ENCODE results near the gene SMIM13.
"Not testable (repeated sequence)": the region's sequence is repeated elsewhere in the genome, so short reads cannot be mapped to it uniquely, and the experiment has no call there.

The SMIM13 gene

GRCh38 chr6:11083956-11084355 is 9.7 kb upstream of the SMIM13 start:
- DNase-seq (ENCODE audit: low read depth), result no peak

- DNase-seq (ENCODE audit: low read depth), result no peak
Measured at GRCh38 chr6:11085758-11086435, 7.7 kb upstream of the SMIM13 start.

GRCh38 chr6:11087141-11087812 is 6.4 kb upstream of the SMIM13 start:
- DNase-seq (ENCODE audit: low read depth), result not testable (repeated sequence)

- DNase-seq (ENCODE audit: low read depth), result no peak
Measured at GRCh38 chr6:11089695-11090094, 3.9 kb upstream of the SMIM13 start.

- DNase-seq (ENCODE audit: low read depth), result not testable (repeated sequence)
Measured at GRCh38 chr6:11091141-11091540, 2.5 kb upstream of the SMIM13 start.

- DNase-seq (ENCODE audit: low read depth), result no peak
Measured at GRCh38 chr6:11092668-11093375, 812 bp upstream of the SMIM13 start.

GRCh38 chr6:11093376-11093625 is 333 bp upstream of the SMIM13 start:
- DNase-seq (ENCODE audit: low read depth), result no peak

GRCh38 chr6:11094411-11094851 is 797 bp downstream of the SMIM13 start:
- peak; percentile 41 for DNase-seq (ENCODE audit: low read depth)

- DNase-seq (ENCODE audit: low read depth), result no peak
Measured at GRCh38 chr6:11094941-11095340, 1.3 kb downstream of the SMIM13 start.

- no peak for DNase-seq (ENCODE audit: low read depth)
Measured at GRCh38 chr6:11096109-11096508, 2.5 kb downstream of the SMIM13 start.

GRCh38 chr6:11097476-11097875 is 3.8 kb downstream of the SMIM13 start:
- DNase-seq (ENCODE audit: low read depth), result no peak

- DNase-seq (ENCODE audit: low read depth), result no peak
Measured at GRCh38 chr6:11098004-11098403, 4.4 kb downstream of the SMIM13 start.

- no peak for DNase-seq (ENCODE audit: low read depth)
Measured at GRCh38 chr6:11101417-11101816, 7.8 kb downstream of the SMIM13 start.

GRCh38 chr6:11103065-11103464 is 9.4 kb downstream of the SMIM13 start:
- no peak for DNase-seq (ENCODE audit: low read depth)

- no peak for DNase-seq (ENCODE audit: low read depth)
Measured at GRCh38 chr6:11108726-11109125, 15.1 kb downstream of the SMIM13 start.

- DNase-seq (ENCODE audit: low read depth), result no peak
Measured at GRCh38 chr6:11110921-11111768, 17.5 kb downstream of the SMIM13 start, which contains the start of gene ERVFRD-1. TSS of gene ERVFRD-1 (minus strand) at chr6:11111725. CDS start at chr6:11105310, 6,415 bp downstream.

- DNase-seq (ENCODE audit: low read depth), result no peak
Measured at GRCh38 chr6:11111769-11112437, 18.3 kb downstream of the SMIM13 start.

GRCh38 chr6:11113038-11113437 is 19.4 kb downstream of the SMIM13 start:
- DNase-seq (ENCODE audit: low read depth), result no peak

- not testable (repeated sequence) for DNase-seq (ENCODE audit: low read depth)
Measured at GRCh38 chr6:11115808-11116536, 22.3 kb downstream of the SMIM13 start.

- DNase-seq (ENCODE audit: low read depth), result no peak
Measured at GRCh38 chr6:11120271-11121005, 26.8 kb downstream of the SMIM13 start.
